Hepatocyte (in vitro differentiated cells): ENCODE data around the gene KIF3A.

ENCODE experiments used
- EZH2 ChIP-seq: fragments of 200-600 bp; sonication (generic); IDR thresholded peaks from 2 replicates; pipeline ENCODE4 v1.6.1; 2016; ENCODE audit warnings: antibody characterized with exemption, mild to moderate bottlenecking, borderline replicate concordance
- EZH2phosphoT487 ChIP-seq: fragments of 200-600 bp; sonication (generic); IDR thresholded peaks from one replicate; pipeline ENCODE4 v1.6.1; 2018; ENCODE audit warnings: antibody characterized with exemption, mild to moderate bottlenecking, low read depth, moderate library complexity; ENCODE audit not compliant: unreplicated experiment, severe bottlenecking
- TF ChIP-seq, protein P1 (sequence below): fragments of 200-600 bp; sonication (generic); IDR thresholded peaks from 2 replicates; pipeline ENCODE4 v1.5.1; 2016; ENCODE audit warnings: antibody characterized with exemption, mild to moderate bottlenecking; ENCODE audit not compliant: poor library complexity

DNA sequence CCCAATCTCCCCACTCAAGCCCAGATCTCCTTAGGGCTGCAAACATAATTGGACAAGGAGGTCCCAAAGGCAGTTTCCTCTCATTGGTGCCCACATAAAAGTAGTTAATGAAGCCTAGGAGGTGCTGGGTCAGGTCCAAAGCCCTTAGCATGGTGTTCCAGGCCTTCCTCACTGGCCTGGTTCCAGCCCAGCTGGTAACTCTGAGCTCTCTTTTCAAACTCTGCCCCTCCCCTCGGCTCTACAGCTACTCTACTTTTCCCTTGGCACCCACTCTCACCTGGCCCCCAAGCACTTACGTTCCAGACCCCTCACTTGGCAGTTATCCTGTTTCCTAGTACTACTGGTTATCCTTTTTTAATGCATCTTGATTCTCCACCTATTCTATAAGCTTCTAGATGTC lies 29.8 kb upstream of the KIF3A start:
- TF ChIP-seq, protein P1, sequence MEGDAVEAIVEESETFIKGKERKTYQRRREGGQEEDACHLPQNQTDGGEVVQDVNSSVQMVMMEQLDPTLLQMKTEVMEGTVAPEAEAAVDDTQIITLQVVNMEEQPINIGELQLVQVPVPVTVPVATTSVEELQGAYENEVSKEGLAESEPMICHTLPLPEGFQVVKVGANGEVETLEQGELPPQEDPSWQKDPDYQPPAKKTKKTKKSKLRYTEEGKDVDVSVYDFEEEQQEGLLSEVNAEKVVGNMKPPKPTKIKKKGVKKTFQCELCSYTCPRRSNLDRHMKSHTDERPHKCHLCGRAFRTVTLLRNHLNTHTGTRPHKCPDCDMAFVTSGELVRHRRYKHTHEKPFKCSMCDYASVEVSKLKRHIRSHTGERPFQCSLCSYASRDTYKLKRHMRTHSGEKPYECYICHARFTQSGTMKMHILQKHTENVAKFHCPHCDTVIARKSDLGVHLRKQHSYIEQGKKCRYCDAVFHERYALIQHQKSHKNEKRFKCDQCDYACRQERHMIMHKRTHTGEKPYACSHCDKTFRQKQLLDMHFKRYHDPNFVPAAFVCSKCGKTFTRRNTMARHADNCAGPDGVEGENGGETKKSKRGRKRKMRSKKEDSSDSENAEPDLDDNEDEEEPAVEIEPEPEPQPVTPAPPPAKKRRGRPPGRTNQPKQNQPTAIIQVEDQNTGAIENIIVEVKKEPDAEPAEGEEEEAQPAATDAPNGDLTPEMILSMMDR = no peak
- TF ChIP-seq EZH2phosphoT487 (no peak), EZH2 (no peak)
